A549 (cell line): ENCODE data around the gene SMIM36. TPM values are rescaled to one million over a fixed set of nuclear protein-coding genes. Genes with fewer than 3 reads are reported as not detected.

Experiments used
- ATAC-seq, 2 experiments: fragments of 200-7000 bp in 1 of 2; fragments of >200 bp in 1 of 2; cut with Nextera tagmentation in 1 of 2; cut with Tn5 transposase in 1 of 2; 3 replicates each; pipeline versions ENCODE4 v1.8.0 to v1.9.1; 2018 to 2020; ENCODE audit warnings: mild to moderate bottlenecking in 1 of 2, moderate library complexity in 1 of 2
- CTCF ChIA-PET: fragments of 300-600 bp; sonication (Branson Sonifier 250); formaldehyde crosslinking; extraction: SDS; loops from one replicate; lab custom pipeline; 2021; ENCODE audit warnings: antibody characterized with exemption, inconsistent platforms; lab: Yijun Ruan, JAX
- POLR2A ChIA-PET: fragments of 350-600 bp; formaldehyde crosslinking; extraction: SDS; loops from one replicate; lab custom pipeline; 2021; ENCODE audit warnings: antibody characterized with exemption, inconsistent platforms; lab: Yijun Ruan, JAX
- DNase-seq, 2 experiments: peaks; one replicate each; pipeline versions ENCODE4 v3.0.0 to v3.0.0-alpha.2; 2011 to 2016; ENCODE audit warnings: low read depth in 1 of 2, low spot score in 1 of 2
- FAIRE-seq: peaks from 2 replicates; lab custom pipeline; 2011; peaks lifted over from hg19 to GRCh38; lab: Jason Lieb, UNC
- H3K27ac ChIP-seq, 2 experiments: fragments of >200 bp; sonication (Bioruptor Twin); formaldehyde crosslinking; 3 replicates each; pipeline ENCODE4 v1.5.1; 2016 to 2017
- H3K4me1 ChIP-seq: fragments of >200 bp; sonication (Bioruptor Twin); formaldehyde crosslinking; 3 replicates; pipeline ENCODE4 v1.6.1; 2016
- H3K4me2 ChIP-seq: fragments of >200 bp; sonication (Bioruptor Twin); formaldehyde crosslinking; 3 replicates; pipeline ENCODE4 v1.6.1; 2016
- H3K4me3 ChIP-seq: fragments of >200 bp; sonication (Bioruptor Twin); formaldehyde crosslinking; 3 replicates; pipeline ENCODE4 v1.5.1; 2016
- H3K9me3 ChIP-seq: fragments of >200 bp; sonication (Bioruptor Twin); formaldehyde crosslinking; 3 replicates; pipeline ENCODE4 v1.6.1; 2016
- ATOH8 ChIP-seq: fragments of 250-450 bp; sonication (Bioruptor Pico); IDR thresholded peaks from 2 replicates; pipeline ENCODE4 v1.5.0; 2020; ENCODE audit warnings: low read depth, mild to moderate bottlenecking, moderate library complexity
- CHD2 ChIP-seq: fragments of 150-350 bp; IDR thresholded peaks from 2 replicates; pipeline ENCODE4 v1.6.1; 2014; ENCODE audit warnings: low read length; ENCODE audit not compliant: partially characterized antibody
- CHD4 ChIP-seq: fragments of 200-600 bp; sonication (generic); IDR thresholded peaks from 2 replicates; pipeline ENCODE4 v1.6.1; 2016; ENCODE audit warnings: antibody characterized with exemption, mild to moderate bottlenecking, borderline replicate concordance
- CTCF ChIP-seq: fragments of >200 bp; sonication (Bioruptor Twin); formaldehyde crosslinking; IDR thresholded peaks from 3 replicates; pipeline ENCODE4 v1.5.1; 2016
- EHMT2 ChIP-seq: fragments of 200-600 bp; sonication (generic); IDR thresholded peaks from 2 replicates; pipeline ENCODE4 v1.6.1; 2016; ENCODE audit warnings: antibody characterized with exemption, low read depth, mild to moderate bottlenecking, moderate library complexity
- FOSB ChIP-seq: fragments of 250-450 bp; sonication (Bioruptor Pico); IDR thresholded peaks from 2 replicates; pipeline ENCODE4 v1.5.0; 2020; ENCODE audit warnings: mild to moderate bottlenecking, moderate library complexity
- FOSL2 ChIP-seq, 2 experiments: fragments of 450-650 bp in 1 of 2; fragments of >200 bp in 1 of 2; sonication (Bioruptor Twin) in 1 of 2; formaldehyde crosslinking; IDR thresholded peaks; 2 replicates each; pipeline versions ENCODE4 v1.5.0 to v1.6.1; 2016 to 2020; ENCODE audit warnings: mild to moderate bottlenecking in 1 of 2, moderate library complexity in 1 of 2
- HES2 ChIP-seq: fragments of >200 bp; sonication (Bioruptor Twin); formaldehyde crosslinking; IDR thresholded peaks from 2 replicates; pipeline ENCODE4 v1.6.1; 2016
- HOXB13 ChIP-seq: fragments of 250-450 bp; sonication (Bioruptor Pico); IDR thresholded peaks from 2 replicates; pipeline ENCODE4 v1.5.0; 2020; ENCODE audit warnings: low read depth, mild to moderate bottlenecking, moderate library complexity
- JUN ChIP-seq, 2 experiments: fragments of >200 bp; sonication (Bioruptor Twin); formaldehyde crosslinking; IDR thresholded peaks; 2 replicates in 1 of 2; 3 replicates in 1 of 2; pipeline ENCODE4 v1.6.1; 2016 to 2017
- JUNB ChIP-seq: fragments of >200 bp; sonication (Bioruptor Twin); formaldehyde crosslinking; IDR thresholded peaks from 2 replicates; pipeline ENCODE4 v1.6.1; 2016
- KDM1A ChIP-seq: fragments of 200-600 bp; sonication (generic); IDR thresholded peaks from 2 replicates; pipeline ENCODE4 v1.6.1; 2016; ENCODE audit warnings: low read depth, mild to moderate bottlenecking
- KDM5A ChIP-seq: fragments of 200-600 bp; sonication (generic); IDR thresholded peaks from 2 replicates; pipeline ENCODE4 v1.6.1; 2016; ENCODE audit warnings: antibody characterized with exemption, mild to moderate bottlenecking
- MAFK ChIP-seq: fragments of 450-650 bp; IDR thresholded peaks from 2 replicates; pipeline ENCODE4 v1.6.1; 2014; ENCODE audit not compliant: partially characterized antibody
- NPAS2 ChIP-seq: fragments of 250-450 bp; sonication (Bioruptor Pico); IDR thresholded peaks from 2 replicates; pipeline ENCODE4 v1.8.0; 2022; ENCODE audit warnings: mild to moderate bottlenecking, moderate library complexity, borderline replicate concordance
- RAD21 ChIP-seq, 2 experiments: fragments of >200 bp in 1 of 2; sonication (Bioruptor Twin) in 1 of 2; formaldehyde crosslinking in 1 of 2; IDR thresholded peaks in 1 of 2; conservative IDR thresholded peaks in 1 of 2; 2 replicates in 1 of 2; 3 replicates in 1 of 2; pipeline ENCODE4 v1.6.1; 2012 to 2018; ENCODE audit warnings: inconsistent platforms in 1 of 2
- RARB ChIP-seq: fragments of 250-450 bp; sonication (Bioruptor Pico); IDR thresholded peaks from 2 replicates; pipeline ENCODE4 v1.8.0; 2021; ENCODE audit warnings: mild to moderate bottlenecking, moderate library complexity
- RCOR1 ChIP-seq: fragments of 150-350 bp; IDR thresholded peaks from 2 replicates; pipeline ENCODE4 v1.6.1; 2014; ENCODE audit warnings: antibody characterized with exemption, low read length, low read depth
- RNF2 ChIP-seq: fragments of 200-600 bp; sonication (generic); IDR thresholded peaks from 2 replicates; pipeline ENCODE4 v1.6.1; 2016; ENCODE audit warnings: low read depth, mild to moderate bottlenecking, antibody characterized with exemption, moderate library complexity, borderline replicate concordance
- SMC3 ChIP-seq: fragments of >200 bp; sonication (Bioruptor Twin); formaldehyde crosslinking; IDR thresholded peaks from 3 replicates; pipeline ENCODE4 v1.6.1; 2018; ENCODE audit warnings: inconsistent platforms
- SREBF2 ChIP-seq: fragments of 450-650 bp; IDR thresholded peaks from 2 replicates; pipeline ENCODE4 v1.6.1; 2014; ENCODE audit warnings: mild to moderate bottlenecking, moderate library complexity
- TFCP2L1 ChIP-seq: fragments of 250-450 bp; sonication (Bioruptor Pico); IDR thresholded peaks from 2 replicates; pipeline ENCODE4 v1.5.0; 2021; ENCODE audit warnings: mild to moderate bottlenecking
- ZFP36 ChIP-seq: fragments of 450-650 bp; IDR thresholded peaks from 2 replicates; pipeline ENCODE4 v1.6.1; 2014; ENCODE audit warnings: borderline replicate concordance; ENCODE audit not compliant: partially characterized antibody
- ZSCAN20 ChIP-seq: fragments of 250-450 bp; sonication (Bioruptor Pico); IDR thresholded peaks from 2 replicates; pipeline ENCODE4 v1.8.0; 2022; ENCODE audit warnings: mild to moderate bottlenecking, moderate library complexity
- WGBS: methylation state at CpG from one replicate; pipeline ENCODE4 v1.1.6; 2017; ENCODE audit errors: missing lambda C conversion rate; 5-methylcytosine and 5-hydroxymethylcytosine counted together
- polyA plus RNA-seq, 4 experiments: library from polyadenylated mRNA; depleted of rRNA in 3 of 4; stranded (reverse); fragments of >200 nt; fragmentation: RNase III in 1 of 4; extraction: RNeasy Plus Mini Kit Qiagen cat#74134 plus additional on column Dnase treatment in 1 of 4; gene quantifications; 2 replicates in 3 of 4; 3 replicates in 1 of 4; pipeline ENCODE4 v1.2.3, GENCODE V29; 2011 to 2017

The SMIM36 gene
- polyA plus RNA-seq, 2 of the 4 experiments (the other 2 are of a cell fraction), result not detected

GRCh38 chr17:55549140-55549539 lies 37.9 kb upstream of the SMIM36 start:
- no peak overlapping the region for H3K27ac ChIP-seq
- DNase-seq (peak in 1 of 2 experiments; percentile 39), FAIRE-seq (no peak)
- POLR2A ChIA-PET, result no interaction called here
- H3K4me3 ChIP-seq, result no peak overlapping the region
- H3K4me1 ChIP-seq, result no peaks in the 10 kb centered on the region
- TF ChIP-seq ZSCAN20 (no peak), ATOH8 (CRISPR knock-in tag) (no peak), RCOR1 (no peak), KDM5A (no peak), ZFP36 (no peak), JUN (IDR thresholded peaks at IDR 0.05) (no peak), MAFK (no peak), NPAS2 (no peak), SREBF2 (no peak), FOSB (no peak), CHD4 (no peak), JUNB (no peak), RAD21 (conservative IDR thresholded peaks at IDR 0.05 in 1 of 2, IDR thresholded peaks at IDR 0.05 in 1 of 2) (peak; percentile 27 to 41; a peak in 4 of 5 replicates), TFCP2L1 (CRISPR knock-in tag) (no peak), CHD2 (no peak), SMC3 (0 out of 3 replicates have a peak, but pooled peaks have one; percentile 10), EHMT2 (no peak), CTCF (peak; percentile 28; the same call in 1 of the 3 replicates), HES2 (no peak)
- TF ChIP-seq, all 56 proteins: peak for 3
- Histone ChIP-seq H3K4me2 (no peak overlapping the region), H3K9me3 (0 out of 3 replicates have a peak, but pooled peaks cover 3% of the 10 kb centered on the region)
- ATAC-seq, result peak in 1 of 2 experiments; percentile 71; a peak in 3 of 6 replicates
- CTCF ChIA-PET, result interaction anchor here (2.1 kb wide), 2 partner anchors 22 to 53 kb away, joined by 12 to 19 read pairs; no protein-coding TSS in a partner anchor
- 27% methylated on average over 2 of the region's 2 CpGs for WGBS

GRCh38 chr17:55546991-55547664 lies 35.9 kb upstream of the SMIM36 start:
- no peak for DNase-seq
- no peak overlapping the region for H3K4me3 ChIP-seq
- CTCF ChIA-PET, result interaction anchor here (0.6 to 2.1 kb wide), 4 partner anchors 20 to 223 kb away, joined by 3 to 19 read pairs (median 8); no protein-coding TSS in a partner anchor
- TF ChIP-seq KDM5A (no peak), SREBF2 (no peak), SMC3 (no peak), MAFK (no peak), RNF2 (no peak), NPAS2 (no peak), TFCP2L1 (CRISPR knock-in tag) (no peak), FOSL2 (IDR thresholded peaks at IDR 0.05) (no peak), FOSL2 (CRISPR knock-in tag; IDR thresholded peaks at IDR 0.05) (no peak), RARB (CRISPR knock-in tag) (no peak), KDM1A (no peak), HOXB13 (CRISPR knock-in tag) (no peak)
- TF ChIP-seq, all 56 proteins: peak for 0
- FAIRE-seq (peak; percentile 46), ATAC-seq (no peak)
- Histone ChIP-seq H3K9me3 (0 out of 3 replicates have a peak, but pooled peaks cover 3% of the 10 kb centered on the region), H3K4me1 (no peaks in the 10 kb centered on the region), H3K27ac (no peak overlapping the region; a peak in 1 of 6 replicates), H3K4me2 (no peak overlapping the region)
- POLR2A ChIA-PET, result no interaction called here
- 64% methylated on average over 1 of the region's 1 CpG for WGBS
